PC-3 (cell line): ENCODE data around the gene ZNF318. TPM values are rescaled to one million over a fixed set of nuclear protein-coding genes. Genes with fewer than 3 reads are reported as not detected.
"Not testable (repeated sequence)": the region's sequence is repeated elsewhere in the genome, so short reads cannot be mapped to it uniquely, and the experiment has no call there.

ENCODE experiments used
- ATAC-seq: fragments of 200-7000 bp; cut with Tn5 transposase; 2 replicates; pipeline ENCODE4 v1.9.1; 2020; ENCODE audit warnings: mild to moderate bottlenecking, moderate library complexity
- Bru-seq: library from RNA; stranded (reverse); fragments of 400-500 nt; gene quantifications from one replicate; lab custom pipeline; 2021; lab: Mats Ljungman, UMichigan
- BruChase-seq, 2 experiments: library from RNA; stranded (reverse); fragments of 400-500 nt; gene quantifications; one replicate each; lab custom pipeline; 2021; lab: Mats Ljungman, UMichigan
- BruUV-seq: library from RNA; stranded (reverse); fragments of 400-500 nt; replicated peaks from 2 replicates; lab custom pipeline; 2021; lab: Mats Ljungman, UMichigan
- CTCF ChIA-PET: fragments of 300-600 bp; sonication (Branson Sonifier 250); formaldehyde crosslinking; loops from one replicate; lab custom pipeline; 2022; ENCODE audit warnings: antibody characterized with exemption; lab: Charles Lee
- POLR2A ChIA-PET: fragments of 300-600 bp; sonication (Branson Sonifier 250); formaldehyde crosslinking; loops from one replicate; lab custom pipeline; 2022; ENCODE audit warnings: antibody characterized with exemption; ENCODE audit not compliant: unreplicated experiment; lab: Charles Lee
- DNase-seq: peaks from one replicate; pipeline ENCODE4 v3.0.0-alpha.2; 2015
- H2AFZ ChIP-seq: fragments of 300-600 bp; sonication (generic); 2 replicates; pipeline ENCODE4 v1.6.0; 2016; ENCODE audit warnings: antibody characterized with exemption, low read length
- H3F3A ChIP-seq: fragments of 300-600 bp; sonication (generic); one replicate; pipeline ENCODE4 v1.6.0; 2017; ENCODE audit warnings: antibody characterized with exemption, low read length, control low read depth, mild to moderate bottlenecking; ENCODE audit not compliant: unreplicated experiment
- H3K27ac ChIP-seq: fragments of 300-600 bp; sonication (generic); 2 replicates; pipeline ENCODE4 v1.5.1; 2016; ENCODE audit warnings: mild to moderate bottlenecking, low read length
- H3K27me3 ChIP-seq: fragments of 300-600 bp; sonication (generic); 2 replicates; pipeline ENCODE4 v1.6.1; 2016; ENCODE audit warnings: low read length, mixed read lengths
- H3K36me3 ChIP-seq: fragments of 300-600 bp; sonication (generic); 2 replicates; pipeline ENCODE4 v1.6.1; 2016; ENCODE audit warnings: low read depth, mixed run types, low read length, mixed read lengths
- H3K4me1 ChIP-seq: fragments of 300-600 bp; sonication (generic); 2 replicates; pipeline ENCODE4 v1.5.1; 2016; ENCODE audit warnings: low read length; ENCODE audit not compliant: insufficient read depth
- H3K4me2 ChIP-seq: fragments of 300-600 bp; sonication (generic); 2 replicates; pipeline ENCODE4 v1.6.0; 2016; ENCODE audit warnings: low read length
- H3K4me3 ChIP-seq: fragments of 300-600 bp; sonication (generic); 2 replicates; pipeline ENCODE4 v1.5.1; 2016; ENCODE audit warnings: mild to moderate bottlenecking, low read length, mixed read lengths
- H3K79me2 ChIP-seq: fragments of 300-600 bp; sonication (generic); 2 replicates; pipeline ENCODE4 v1.6.1; 2017; ENCODE audit warnings: low read length, mixed read lengths
- H3K9ac ChIP-seq: fragments of 300-600 bp; sonication (generic); 2 replicates; pipeline ENCODE4 v1.6.0; 2016; ENCODE audit warnings: mild to moderate bottlenecking, low read length
- H3K9me2 ChIP-seq: fragments of 300-600 bp; sonication (generic); replicated peaks from 2 replicates; pipeline ENCODE4 v1.6.1; 2016; ENCODE audit warnings: mixed run types, low read length, mixed read lengths
- H3K9me3 ChIP-seq: fragments of 300-600 bp; sonication (generic); 2 replicates; pipeline ENCODE4 v1.6.1; 2016; ENCODE audit warnings: low read length, mixed read lengths
- H4K20me1 ChIP-seq: fragments of 300-600 bp; sonication (generic); 2 replicates; pipeline ENCODE4 v1.6.1; 2016; ENCODE audit warnings: low read length, mixed read lengths
- EZH2 ChIP-seq: fragments of 300-600 bp; sonication (generic); IDR thresholded peaks from one replicate; pipeline ENCODE4 v1.6.1; 2017; ENCODE audit warnings: antibody characterized with exemption, mild to moderate bottlenecking, low read length; ENCODE audit not compliant: unreplicated experiment
- EZH2phosphoT487 ChIP-seq: fragments of 300-600 bp; sonication (generic); IDR thresholded peaks from 2 replicates; pipeline ENCODE4 v1.6.1; 2018; ENCODE audit warnings: mild to moderate bottlenecking, antibody characterized with exemption, low read length, borderline replicate concordance
- intact Hi-C: fragments of 100-400 bp; cut with micrococcal nuclease; formaldehyde crosslinking; loops from 2 replicates; pipeline ENCODE4 v1.9.0; 2023
- long read RNA-seq: library from polyadenylated mRNA; unstranded; transcript quantifications from one replicate; pipeline ENCODE4 v2.0.0, GENCODE V29; 2021; ENCODE audit not compliant: unreplicated experiment
- total RNA-seq: library from RNA; depleted of rRNA; stranded (reverse); fragments of >200 nt; gene quantifications from 2 replicates; pipeline ENCODE4 v1.2.3, GENCODE V29; 2014; rRNA removed
- TF ChIP-seq, protein P1 (sequence below): fragments of 300-600 bp; sonication (generic); conservative IDR thresholded peaks from 2 replicates; pipeline ENCODE4 v1.5.1; 2017; ENCODE audit warnings: antibody characterized with exemption, low read depth, mild to moderate bottlenecking, low read length

The ZNF318 gene, protein sequence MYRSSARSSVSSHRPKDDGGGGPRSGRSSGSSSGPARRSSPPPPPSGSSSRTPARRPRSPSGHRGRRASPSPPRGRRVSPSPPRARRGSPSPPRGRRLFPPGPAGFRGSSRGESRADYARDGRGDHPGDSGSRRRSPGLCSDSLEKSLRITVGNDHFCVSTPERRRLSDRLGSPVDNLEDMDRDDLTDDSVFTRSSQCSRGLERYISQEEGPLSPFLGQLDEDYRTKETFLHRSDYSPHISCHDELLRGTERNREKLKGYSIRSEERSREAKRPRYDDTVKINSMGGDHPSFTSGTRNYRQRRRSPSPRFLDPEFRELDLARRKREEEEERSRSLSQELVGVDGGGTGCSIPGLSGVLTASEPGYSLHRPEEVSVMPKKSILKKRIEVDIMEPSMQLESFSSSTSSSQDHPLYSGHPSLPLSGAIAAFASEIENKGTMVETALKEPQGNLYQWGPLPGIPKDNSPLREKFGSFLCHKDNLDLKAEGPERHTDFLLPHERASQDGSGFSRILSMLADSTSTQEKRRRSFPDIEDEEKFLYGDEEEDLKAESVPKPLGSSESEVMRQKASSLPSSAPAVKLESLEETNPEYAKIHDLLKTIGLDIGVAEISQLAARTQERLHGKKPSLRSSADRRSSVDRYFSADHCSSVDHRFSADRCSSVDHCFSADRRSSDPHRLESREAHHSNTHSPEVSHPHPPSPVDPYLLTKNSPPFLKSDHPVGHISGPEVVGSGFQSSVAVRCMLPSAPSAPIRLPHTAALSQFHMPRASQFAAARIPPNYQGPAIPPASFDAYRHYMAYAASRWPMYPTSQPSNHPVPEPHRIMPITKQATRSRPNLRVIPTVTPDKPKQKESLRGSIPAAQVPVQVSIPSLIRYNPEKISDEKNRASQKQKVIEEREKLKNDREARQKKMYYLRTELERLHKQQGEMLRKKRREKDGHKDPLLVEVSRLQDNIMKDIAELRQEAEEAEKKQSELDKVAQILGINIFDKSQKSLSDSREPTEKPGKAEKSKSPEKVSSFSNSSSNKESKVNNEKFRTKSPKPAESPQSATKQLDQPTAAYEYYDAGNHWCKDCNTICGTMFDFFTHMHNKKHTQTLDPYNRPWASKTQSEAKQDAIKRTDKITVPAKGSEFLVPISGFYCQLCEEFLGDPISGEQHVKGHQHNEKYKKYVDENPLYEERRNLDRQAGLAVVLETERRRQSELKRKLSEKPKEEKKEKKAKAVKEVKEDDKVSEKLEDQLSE (N-terminal part only)
- total RNA-seq (8.2 and 8.9 TPM in 2 replicates), Bru-seq, nascent RNA (percentile 65 among the genes with signal in this experiment), BruChase-seq, experiment 1, labeled RNA remaining after a 6-hour chase (percentile 83 among the genes with signal in this experiment), BruChase-seq, experiment 2, labeled RNA remaining after a 2-hour chase (percentile 75 among the genes with signal in this experiment)
- long read RNA-seq, full-length matches to known transcripts: 5 of 31 reads
- long read RNA-seq, partial matches to known transcripts: 5 of 31 reads
- long read RNA-seq, other reads (novel, unspliced or antisense): 21 of 31 reads

DNA sequence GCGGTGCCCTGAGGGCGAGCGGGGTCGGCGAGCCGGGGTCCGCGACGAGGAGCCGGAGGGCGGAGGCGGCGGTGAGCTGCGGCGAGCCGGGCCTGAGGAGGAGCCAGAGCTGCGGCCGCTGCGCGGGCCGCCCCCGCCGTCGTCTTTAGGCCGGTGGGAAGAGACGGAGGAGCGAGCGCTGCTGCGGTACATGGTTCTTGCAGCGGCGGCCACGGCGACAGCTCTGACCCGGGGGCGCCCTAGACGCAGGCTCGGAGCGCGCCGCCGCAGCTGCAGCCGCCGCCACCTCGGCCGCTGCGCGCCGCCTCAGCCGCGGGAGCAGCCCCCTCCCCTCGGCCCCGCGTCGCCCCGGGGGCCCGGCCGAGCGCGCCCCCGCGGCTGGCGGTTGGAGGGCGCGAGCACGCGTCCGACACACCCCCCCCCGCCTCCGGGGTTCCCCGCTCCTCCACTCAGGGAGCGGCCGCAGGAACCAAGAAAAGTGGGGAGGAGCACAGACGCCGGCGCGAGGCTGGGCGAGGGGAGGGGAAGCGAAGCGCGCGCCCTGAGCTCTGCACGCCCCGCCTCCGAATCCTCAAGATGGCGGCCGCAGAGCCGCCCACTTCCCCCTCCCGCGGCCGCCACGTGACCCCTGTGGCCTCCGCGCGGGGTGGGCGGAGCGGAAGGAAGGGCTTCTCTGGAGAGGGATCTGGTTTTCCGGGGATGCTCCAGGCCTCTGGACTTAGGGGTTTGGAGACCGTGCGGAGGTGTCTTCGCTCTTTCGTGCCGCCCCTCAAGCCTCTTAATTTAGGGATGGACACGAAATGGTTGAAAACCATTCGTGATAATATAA, at the start of gene ZNF318:
ZNF318 (minus strand) TSS at position 474 of the 829 bp plus-strand sequence; CDS start at position 192, 282 bp downstream.
- peak within 1 kb of the TSS; percentile 60 for H3K27ac ChIP-seq
- no peaks in the 10 kb centered on the region for H4K20me1 ChIP-seq
- H3K27me3 ChIP-seq: no peaks in the 10 kb centered on the region
- peaks cover 18% of the 10 kb centered on the region for H3K79me2 ChIP-seq
- TF ChIP-seq EZH2 (no peak), EZH2phosphoT487 (no peak)
- TF ChIP-seq, protein P1, sequence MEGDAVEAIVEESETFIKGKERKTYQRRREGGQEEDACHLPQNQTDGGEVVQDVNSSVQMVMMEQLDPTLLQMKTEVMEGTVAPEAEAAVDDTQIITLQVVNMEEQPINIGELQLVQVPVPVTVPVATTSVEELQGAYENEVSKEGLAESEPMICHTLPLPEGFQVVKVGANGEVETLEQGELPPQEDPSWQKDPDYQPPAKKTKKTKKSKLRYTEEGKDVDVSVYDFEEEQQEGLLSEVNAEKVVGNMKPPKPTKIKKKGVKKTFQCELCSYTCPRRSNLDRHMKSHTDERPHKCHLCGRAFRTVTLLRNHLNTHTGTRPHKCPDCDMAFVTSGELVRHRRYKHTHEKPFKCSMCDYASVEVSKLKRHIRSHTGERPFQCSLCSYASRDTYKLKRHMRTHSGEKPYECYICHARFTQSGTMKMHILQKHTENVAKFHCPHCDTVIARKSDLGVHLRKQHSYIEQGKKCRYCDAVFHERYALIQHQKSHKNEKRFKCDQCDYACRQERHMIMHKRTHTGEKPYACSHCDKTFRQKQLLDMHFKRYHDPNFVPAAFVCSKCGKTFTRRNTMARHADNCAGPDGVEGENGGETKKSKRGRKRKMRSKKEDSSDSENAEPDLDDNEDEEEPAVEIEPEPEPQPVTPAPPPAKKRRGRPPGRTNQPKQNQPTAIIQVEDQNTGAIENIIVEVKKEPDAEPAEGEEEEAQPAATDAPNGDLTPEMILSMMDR: no peak
- POLR2A ChIA-PET: interaction anchor here (0.6 to 0.7 kb wide), 3 partner anchors 45 to 199 kb away, joined by 3 to 6 read pairs (median 5); partner anchors contain the start of gene DLK2
- no peaks in the 10 kb centered on the region for H3F3A ChIP-seq
- ATAC-seq: peak; percentile 95
- BruUV-seq: no TSS peak
- no peaks in the 10 kb centered on the region for H3K9me2 ChIP-seq
- peak within 1 kb of the TSS; percentile 85 for H3K4me2 ChIP-seq
- peak within 1 kb of the TSS; percentile 94 for H3K4me3 ChIP-seq
- H3K9ac ChIP-seq: peak within 1 kb of the TSS; percentile 61
- H3K9me3 ChIP-seq: no peaks in the 10 kb centered on the region
- 0 out of 2 replicates have a peak, but pooled peaks cover 5% of the 10 kb centered on the region for H3K36me3 ChIP-seq
- intact Hi-C loops: loop anchor here (10.0 kb wide), 1 partner anchor 135 kb away; no protein-coding TSS in a partner anchor
- CTCF ChIA-PET: interaction anchor here (0.6 to 0.7 kb wide), 5 partner anchors 14 to 764 kb away, joined by 3 to 7 read pairs (median 3); no protein-coding TSS in a partner anchor
- H3K4me1 ChIP-seq: peaks cover 22% of the 10 kb centered on the region
- peak; percentile 97 for DNase-seq
- peak within 1 kb of the TSS; percentile 98 for H2AFZ ChIP-seq

DNA sequence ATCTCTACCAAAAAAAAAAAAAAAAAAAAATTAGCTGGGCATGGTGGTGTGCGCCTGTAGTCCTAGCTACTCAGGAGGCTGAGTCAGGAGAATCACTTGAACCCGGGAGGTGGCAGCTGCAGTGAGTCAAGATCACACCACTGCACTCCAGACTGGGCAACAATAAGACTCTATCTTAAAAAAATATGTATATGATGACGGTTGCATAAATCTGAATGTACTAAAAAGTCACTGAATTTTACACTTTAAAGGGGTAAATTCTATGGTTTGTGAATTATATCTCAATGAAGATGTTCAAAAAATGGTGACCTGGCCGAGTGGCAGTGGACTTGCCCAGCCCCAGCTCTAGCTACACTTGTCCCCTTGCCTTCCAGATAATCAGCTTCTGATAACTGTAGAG, 47.5 kb upstream of the ZNF318 start:
- CTCF ChIA-PET: no interaction called here
- POLR2A ChIA-PET: no interaction called here

DNA sequence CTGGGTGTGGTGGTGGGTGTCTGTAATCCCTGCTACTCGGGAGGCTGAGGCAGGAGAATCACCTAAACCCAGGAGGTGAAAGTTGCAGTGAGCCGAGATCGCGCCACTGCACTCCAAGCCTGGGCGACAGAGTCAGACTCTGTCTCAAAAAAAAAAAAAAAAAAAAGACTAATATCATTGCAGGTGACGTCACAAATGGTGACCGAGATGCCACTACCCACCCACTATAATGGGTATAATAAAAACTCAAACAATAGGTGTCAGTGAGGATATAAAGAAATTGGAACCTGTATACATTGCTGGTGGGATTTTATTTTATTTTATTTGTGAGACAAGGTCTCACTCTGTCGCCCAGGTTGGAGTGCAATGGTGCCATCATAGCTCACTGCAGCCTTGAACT, 45.8 kb upstream of the ZNF318 start:
- not testable (repeated sequence) for BruUV-seq

More for the DNA sequence above, 47.5 kb upstream of the ZNF318 start:
- DNase-seq (no peak), ATAC-seq (no peak)
- no peaks in the 10 kb centered on the region for H3K79me2 ChIP-seq
- H3K9me2 ChIP-seq: no peaks in the 10 kb centered on the region
- H3K9me3 ChIP-seq: no peaks in the 10 kb centered on the region
- H3K27me3 ChIP-seq: no peaks in the 10 kb centered on the region
- no peak overlapping the region for H3K9ac ChIP-seq
- H2AFZ ChIP-seq: no peak overlapping the region
- no peaks in the 10 kb centered on the region for H4K20me1 ChIP-seq
- no peaks in the 10 kb centered on the region for H3F3A ChIP-seq
- no peaks in the 10 kb centered on the region for H3K36me3 ChIP-seq
- no peaks in the 10 kb centered on the region for H3K4me1 ChIP-seq
- no peak for TF ChIP-seq EZH2
- TF ChIP-seq, protein P1: no peak
- no peak for TF ChIP-seq EZH2phosphoT487
- intact Hi-C loops: no loop called here
- BruUV-seq: no TSS peak
- H3K4me3 ChIP-seq: no peak overlapping the region
- no peak overlapping the region for H3K27ac ChIP-seq
- H3K4me2 ChIP-seq: no peak overlapping the region

More for the DNA sequence above, 45.8 kb upstream of the ZNF318 start:
- H3K9me3 ChIP-seq, H3F3A ChIP-seq, POLR2A ChIA-PET, ATAC-seq, H3K27ac ChIP-seq, H3K36me3 ChIP-seq, intact Hi-C loops, DNase-seq, H2AFZ ChIP-seq, H3K4me3 ChIP-seq, H3K27me3 ChIP-seq, H3K79me2 ChIP-seq, H4K20me1 ChIP-seq, H3K9me2 ChIP-seq, H3K4me2 ChIP-seq, H3K4me1 ChIP-seq, H3K9ac ChIP-seq: not testable (repeated sequence)
- CTCF ChIA-PET: interaction anchor here (0.6 kb wide), 2 partner anchors 46 to 93 kb away, joined by 5 to 7 read pairs; partner anchors contain the start of gene ZNF318
